ENCODE data around the gene APOL4. TPM values are rescaled to one million over a fixed set of nuclear protein-coding genes. Genes with fewer than 3 reads are reported as not detected.

APOL4 gene
- total and polyA plus RNA-seq, 2 donors (not counting 1 experiment from before 2014, with no cell fraction given), result 0.03 TPM; not detected in 1

DNA sequence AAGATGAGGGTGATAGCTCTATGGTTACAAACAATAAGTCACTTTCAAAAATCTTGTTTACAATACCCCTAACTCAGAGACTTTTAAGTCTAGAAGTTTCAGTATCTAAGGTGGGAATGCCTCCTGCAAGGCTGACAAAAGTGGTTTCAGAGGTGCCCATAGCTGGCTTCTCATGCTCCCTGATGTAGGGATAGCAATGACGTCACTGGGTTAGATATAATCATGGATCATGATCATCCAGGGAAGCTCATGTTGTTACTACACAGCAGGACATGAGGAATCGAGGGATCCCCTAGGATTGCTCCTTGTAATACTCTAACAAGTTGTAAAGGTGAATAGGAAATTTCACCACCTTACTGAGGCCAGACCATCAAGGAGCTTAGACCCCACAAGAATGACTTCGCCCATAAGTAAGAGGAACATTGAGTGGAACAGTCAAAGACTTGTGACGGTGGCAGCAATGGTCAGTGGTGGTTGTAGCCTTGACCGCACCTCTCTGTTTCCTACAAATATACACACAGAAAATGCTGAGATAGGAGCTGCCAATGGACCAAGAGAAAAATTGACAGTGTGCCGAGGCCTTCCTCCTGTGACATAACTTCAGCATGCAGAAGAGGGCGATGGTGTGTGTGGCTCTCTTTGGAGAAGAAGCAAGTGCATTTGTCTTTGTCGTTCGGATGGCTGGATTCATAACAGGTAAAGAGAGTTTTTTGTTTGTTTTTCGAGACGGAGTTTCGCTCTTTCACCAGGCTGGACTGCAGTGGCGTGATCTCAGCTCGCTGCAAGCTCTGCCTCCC, 15.6 kb downstream of the APOL4 start:
- Histone ChIP-seq H3K9me3 (ENCODE audit: control extremely low read depth in 1 of 3, control insufficient read depth in 2 of 3, insufficient read depth in 1 of 3, low read length in 2 of 3) (no peaks in the 10 kb centered on the region), H3K4me3 (ENCODE audit: control extremely low read depth in 1 of 5, extremely low read depth in 1 of 5, insufficient read depth in 1 of 5, low read depth in 2 of 5, low read length in 4 of 5) (no peak overlapping the region), H3K79me2 (ENCODE audit: control insufficient read depth, insufficient read depth, low read length) (no peaks in the 10 kb centered on the region), H3K27ac (ENCODE audit: low read length in 2 of 2) (no peak overlapping the region), H3K36me3 (replicated peaks in 1 of 2; ENCODE audit: control extremely low read depth in 1 of 2, control insufficient read depth in 1 of 2, extremely low read depth in 1 of 2, insufficient read depth in 2 of 2, low read length in 1 of 2) (no peaks in the 10 kb centered on the region), H3K9ac (ENCODE audit: low read length) (no peak overlapping the region), H3K27me3 (replicated peaks in 1 of 4; ENCODE audit: control extremely low read depth in 1 of 4, control insufficient read depth in 3 of 4, insufficient read depth in 4 of 4, low read length in 3 of 4) (no peaks in the 10 kb centered on the region), H3K4me2 (replicated peaks; ENCODE audit: low read depth, low read length, poor library complexity, severe bottlenecking) (no peak overlapping the region), H4K20me1 (ENCODE audit: control insufficient read depth, insufficient read depth, low read length, poor library complexity, severe bottlenecking) (no peaks in the 10 kb centered on the region), H3K4me1 (ENCODE audit: control insufficient read depth in 2 of 2, insufficient read depth in 2 of 2, low read length in 2 of 2) (no peaks in the 10 kb centered on the region), H2AFZ (ENCODE audit: insufficient read depth, low read depth, low read length, poor library complexity, severe bottlenecking) (no peak overlapping the region)
- intact Hi-C loops (cut with micrococcal nuclease), result no loop called here
- peaks cover 8% of the 10 kb centered on the region for H3K27me3 Mint-ChIP-seq
- H3K4me1 Mint-ChIP-seq, result no peaks in the 10 kb centered on the region
- ATAC-seq (ENCODE audit: low read depth) (no peak), DNase-seq (no peak)
- no peak overlapping the region for H3K27ac Mint-ChIP-seq
- H3K4me3 Mint-ChIP-seq, result no peak overlapping the region
- H3K9me3 Mint-ChIP-seq (ENCODE audit: insufficient read depth), result no peaks in the 10 kb centered on the region
- WGBS (ENCODE audit: insufficient coverage), result 93% methylated on average over 9 of the region's 14 CpGs
- ChIA-PET POLR2A (no interaction called here), CTCF (interaction anchor here (0.8 to 1.6 kb wide), 5 partner anchors 8 to 300 kb away, joined by 3 to 4 read pairs (median 3); no protein-coding TSS in a partner anchor)
- TF ChIP-seq EZH2 (IDR thresholded peaks at IDR 0.05; ENCODE audit: borderline replicate concordance, insufficient read depth, low read depth, low read length, poor library complexity, severe bottlenecking), result no peak
- TF ChIP-seq, protein P1, sequence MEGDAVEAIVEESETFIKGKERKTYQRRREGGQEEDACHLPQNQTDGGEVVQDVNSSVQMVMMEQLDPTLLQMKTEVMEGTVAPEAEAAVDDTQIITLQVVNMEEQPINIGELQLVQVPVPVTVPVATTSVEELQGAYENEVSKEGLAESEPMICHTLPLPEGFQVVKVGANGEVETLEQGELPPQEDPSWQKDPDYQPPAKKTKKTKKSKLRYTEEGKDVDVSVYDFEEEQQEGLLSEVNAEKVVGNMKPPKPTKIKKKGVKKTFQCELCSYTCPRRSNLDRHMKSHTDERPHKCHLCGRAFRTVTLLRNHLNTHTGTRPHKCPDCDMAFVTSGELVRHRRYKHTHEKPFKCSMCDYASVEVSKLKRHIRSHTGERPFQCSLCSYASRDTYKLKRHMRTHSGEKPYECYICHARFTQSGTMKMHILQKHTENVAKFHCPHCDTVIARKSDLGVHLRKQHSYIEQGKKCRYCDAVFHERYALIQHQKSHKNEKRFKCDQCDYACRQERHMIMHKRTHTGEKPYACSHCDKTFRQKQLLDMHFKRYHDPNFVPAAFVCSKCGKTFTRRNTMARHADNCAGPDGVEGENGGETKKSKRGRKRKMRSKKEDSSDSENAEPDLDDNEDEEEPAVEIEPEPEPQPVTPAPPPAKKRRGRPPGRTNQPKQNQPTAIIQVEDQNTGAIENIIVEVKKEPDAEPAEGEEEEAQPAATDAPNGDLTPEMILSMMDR (IDR thresholded peaks at IDR 0.05), result no peak

DNA sequence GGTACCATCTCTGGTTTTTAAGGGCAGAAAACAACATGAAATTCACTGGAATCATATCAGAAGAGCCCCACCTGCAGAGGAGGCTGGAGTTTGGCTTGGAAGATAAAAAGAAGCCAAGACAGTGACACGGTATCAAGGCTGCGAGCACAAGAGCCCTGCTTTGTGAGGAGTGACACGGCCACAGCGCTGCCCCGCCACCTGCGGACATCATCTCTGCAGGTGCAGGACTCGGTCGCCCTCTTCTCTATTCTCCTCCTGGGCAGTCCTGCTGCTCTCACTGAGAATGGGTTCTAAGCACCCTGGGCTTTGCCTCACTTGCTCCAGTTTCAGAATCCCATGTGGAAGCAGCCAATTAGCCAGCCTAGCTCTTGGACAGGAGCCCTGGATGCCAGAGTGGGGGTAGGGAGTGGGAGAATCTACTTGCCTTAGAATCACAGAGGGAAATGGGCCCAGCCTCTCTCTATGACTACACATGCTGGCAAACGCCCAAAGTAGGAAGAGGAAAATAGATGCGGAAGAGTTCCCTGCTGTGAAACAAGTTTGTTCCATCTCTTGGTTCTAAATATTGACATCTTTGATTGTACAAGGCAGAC, 17.1 kb downstream of the APOL4 start:
- Mint-ChIP-seq H3K27ac (no peak overlapping the region), H3K9me3 (ENCODE audit: insufficient read depth) (no peaks in the 10 kb centered on the region), H3K4me3 (no peak overlapping the region), H3K4me1 (peaks cover 5% of the 10 kb centered on the region), H3K27me3 (peaks cover 3% of the 10 kb centered on the region)
- 93% methylated on average over 8 of the region's 10 CpGs for WGBS (ENCODE audit: insufficient coverage)
- DNase-seq (no peak), ATAC-seq (ENCODE audit: low read depth) (no peak)
- H3K79me2 ChIP-seq (ENCODE audit: control insufficient read depth, insufficient read depth, low read length), result no peaks in the 10 kb centered on the region
- H3K4me2 ChIP-seq (replicated peaks; ENCODE audit: low read depth, low read length, poor library complexity, severe bottlenecking), result no peak overlapping the region
- intact Hi-C loops (cut with micrococcal nuclease), result no loop called here
- H4K20me1 ChIP-seq (ENCODE audit: control insufficient read depth, insufficient read depth, low read length, poor library complexity, severe bottlenecking), result no peaks in the 10 kb centered on the region
- no peak overlapping the region for H3K4me3 ChIP-seq (ENCODE audit: control extremely low read depth in 1 of 5, extremely low read depth in 1 of 5, insufficient read depth in 1 of 5, low read depth in 2 of 5, low read length in 4 of 5)
- no peak overlapping the region for H3K9ac ChIP-seq (ENCODE audit: low read length)
- ChIA-PET CTCF (interaction anchor here (9.0 kb wide), 1 partner anchor 40 kb away, joined by 174 read pairs; no protein-coding TSS in a partner anchor), POLR2A (no interaction called here)
- no peaks in the 10 kb centered on the region for H3K9me3 ChIP-seq (ENCODE audit: control extremely low read depth in 1 of 3, control insufficient read depth in 2 of 3, insufficient read depth in 1 of 3, low read length in 2 of 3)
- no peak overlapping the region for H3K27ac ChIP-seq (ENCODE audit: low read length in 2 of 2)
- no peaks in the 10 kb centered on the region for H3K36me3 ChIP-seq (replicated peaks in 1 of 2; ENCODE audit: control extremely low read depth in 1 of 2, control insufficient read depth in 1 of 2, extremely low read depth in 1 of 2, insufficient read depth in 2 of 2, low read length in 1 of 2)
- no peaks in the 10 kb centered on the region for H3K27me3 ChIP-seq (replicated peaks in 1 of 4; ENCODE audit: control extremely low read depth in 1 of 4, control insufficient read depth in 3 of 4, insufficient read depth in 4 of 4, low read length in 3 of 4)
- H2AFZ ChIP-seq (ENCODE audit: insufficient read depth, low read depth, low read length, poor library complexity, severe bottlenecking), result no peak overlapping the region
- H3K4me1 ChIP-seq (ENCODE audit: control insufficient read depth in 2 of 2, insufficient read depth in 2 of 2, low read length in 2 of 2), result peaks cover 0 to 5% of the 10 kb centered on the region in 2 donors
- TF ChIP-seq, protein P1 (IDR thresholded peaks at IDR 0.05), result no peak
- no peak for TF ChIP-seq EZH2 (IDR thresholded peaks at IDR 0.05; ENCODE audit: borderline replicate concordance, insufficient read depth, low read depth, low read length, poor library complexity, severe bottlenecking)
